ENCODE data around the gene MGAT3.
A peak's percentile ranks its signal among the peaks of the same experiment; 100 is the strongest.

MGAT3 gene

DNA sequence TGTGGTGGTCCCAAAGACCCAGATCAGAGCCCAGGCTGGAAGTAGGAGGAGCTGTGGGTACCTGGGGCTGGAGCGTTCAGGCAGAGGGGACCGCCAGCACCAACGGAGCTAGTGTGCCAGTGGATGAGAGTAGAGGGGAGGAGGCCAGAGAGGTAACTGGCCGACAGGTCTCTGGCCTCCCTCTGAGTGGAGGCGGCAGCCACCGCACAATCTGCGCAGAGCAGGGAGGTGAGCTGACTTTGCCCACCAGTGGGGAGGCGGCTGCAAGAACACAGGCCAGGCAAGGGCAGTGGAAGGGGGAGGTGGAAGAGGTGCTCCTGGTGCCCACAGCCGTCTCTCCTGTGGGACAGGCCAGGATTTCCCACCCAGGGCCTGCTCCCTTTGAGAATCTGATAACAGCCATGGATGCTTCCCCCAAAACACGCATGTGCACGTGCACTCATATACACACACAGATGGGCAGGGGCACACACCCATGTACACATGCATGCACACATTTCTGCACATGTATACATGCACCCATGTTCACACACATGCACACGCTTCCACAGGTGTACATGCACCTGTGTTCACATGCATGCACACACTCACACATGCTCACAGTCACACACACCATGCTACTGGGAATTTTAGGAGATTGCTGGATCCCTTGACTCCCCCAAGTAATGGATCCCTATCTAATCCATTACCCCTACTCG, 6.4 kb upstream of the MGAT3 start:
- DNase-seq (ENCODE audit: low spot score): no peak

DNA sequence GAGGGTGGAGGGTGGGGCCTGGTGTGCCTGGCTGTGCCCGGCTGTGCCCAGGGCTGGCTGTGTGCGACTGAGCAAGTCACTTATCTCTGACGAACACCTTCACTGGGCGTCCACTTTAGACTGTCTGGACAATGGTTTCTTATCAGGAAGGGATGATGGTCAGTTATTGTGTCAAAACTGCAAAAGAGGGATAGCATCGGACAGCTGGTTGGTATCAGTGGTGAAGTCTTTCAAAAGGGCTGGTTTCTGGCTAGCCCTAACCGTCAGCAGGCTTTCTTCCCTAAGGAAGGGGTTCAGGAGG, 4.1 kb upstream of the MGAT3 start:
- DNase-seq (ENCODE audit: low spot score): no peak

DNA sequence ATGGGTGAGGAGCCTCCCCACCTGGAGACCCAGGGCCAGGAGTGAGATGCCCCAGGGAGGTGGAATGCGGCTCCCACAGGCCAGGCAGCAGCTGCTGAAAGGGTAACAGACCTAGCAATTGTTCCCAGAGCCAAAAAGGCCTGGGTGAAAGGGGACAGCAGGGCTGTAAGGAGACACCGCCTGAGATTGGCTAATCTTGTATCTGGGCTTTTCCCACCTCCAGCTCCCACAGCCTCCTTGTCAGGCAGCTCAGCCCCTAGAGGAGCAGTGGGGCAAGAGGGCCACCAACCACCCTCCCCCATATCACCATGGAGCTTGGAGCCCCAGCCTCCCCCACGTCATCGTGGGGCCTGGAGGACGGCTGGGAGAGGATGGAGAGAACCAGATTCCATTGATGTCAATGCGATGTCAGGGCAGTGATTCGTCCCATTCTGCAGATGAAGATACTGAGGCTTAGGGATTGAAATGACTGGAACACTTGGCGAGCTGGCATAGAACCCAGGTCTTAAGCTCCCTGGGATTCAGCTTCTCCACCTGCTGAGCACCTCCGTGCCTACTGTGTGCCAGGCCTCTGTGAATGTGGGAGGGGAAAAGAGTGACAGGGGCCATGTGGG, 2.9 kb upstream of the MGAT3 start:
- no peak for DNase-seq (ENCODE audit: low spot score)

- no peak for DNase-seq (ENCODE audit: low spot score)
Measured at GRCh38 chr22:39454385-39454871, 2.4 kb upstream of the MGAT3 start.

DNA sequence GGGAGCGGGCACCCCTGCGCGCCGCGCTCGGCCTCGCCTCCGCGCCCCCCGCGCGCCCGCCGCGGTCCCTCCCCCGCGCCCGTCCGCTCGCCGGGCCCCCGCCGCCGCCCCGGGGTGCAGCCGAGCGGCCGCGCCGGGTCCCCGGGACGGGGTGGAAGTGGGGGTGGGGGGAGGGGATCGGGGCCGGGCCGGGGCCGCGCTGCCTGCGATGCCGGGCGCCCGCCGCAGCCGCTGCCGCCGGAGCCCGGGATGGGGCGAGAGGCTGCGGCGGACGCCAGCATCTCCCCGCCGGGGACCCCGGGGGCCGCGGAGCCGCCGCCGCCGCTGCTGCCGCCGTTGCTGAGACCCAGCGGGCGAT, 365 bp downstream of the MGAT3 start:
- DNase-seq (ENCODE audit: low spot score): peak; percentile 76

GRCh38 chr22:39457556-39458443, 988 bp downstream of the MGAT3 start:
- peak; percentile 51 for DNase-seq (ENCODE audit: low spot score)

DNA sequence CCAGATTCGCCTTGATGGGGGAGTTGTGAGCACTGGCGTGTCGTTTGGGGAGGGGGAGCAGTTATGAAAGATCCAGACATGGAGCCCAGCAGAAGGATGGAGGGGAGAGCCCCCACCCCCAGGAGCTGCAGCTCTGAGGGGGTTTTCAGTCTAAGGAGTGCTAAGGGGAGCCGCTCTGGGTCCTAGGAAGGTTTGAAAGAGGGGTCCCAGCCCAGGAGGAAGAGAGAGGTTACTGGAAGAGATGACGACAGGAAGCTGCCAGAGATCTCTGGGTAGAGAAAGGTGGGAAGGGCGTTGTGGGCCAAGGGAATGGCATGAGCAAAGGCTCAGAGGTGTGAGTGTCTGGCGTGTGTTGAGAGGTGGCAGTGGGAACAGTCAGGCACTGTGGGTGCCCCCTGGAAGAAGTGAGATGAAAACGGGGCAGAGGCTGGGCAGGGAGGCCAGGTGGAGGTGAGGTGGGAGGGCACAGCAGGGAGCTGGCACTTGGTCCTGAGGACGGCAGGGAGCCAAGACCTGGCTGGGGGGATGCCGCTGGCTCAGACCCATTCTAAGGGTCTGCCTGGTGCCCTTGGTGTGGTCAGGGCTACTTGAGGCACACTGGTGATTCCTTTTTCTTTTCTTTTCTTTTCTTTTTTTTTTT, 1.8 kb downstream of the MGAT3 start:
- DNase-seq (ENCODE audit: low spot score): no peak

DNA sequence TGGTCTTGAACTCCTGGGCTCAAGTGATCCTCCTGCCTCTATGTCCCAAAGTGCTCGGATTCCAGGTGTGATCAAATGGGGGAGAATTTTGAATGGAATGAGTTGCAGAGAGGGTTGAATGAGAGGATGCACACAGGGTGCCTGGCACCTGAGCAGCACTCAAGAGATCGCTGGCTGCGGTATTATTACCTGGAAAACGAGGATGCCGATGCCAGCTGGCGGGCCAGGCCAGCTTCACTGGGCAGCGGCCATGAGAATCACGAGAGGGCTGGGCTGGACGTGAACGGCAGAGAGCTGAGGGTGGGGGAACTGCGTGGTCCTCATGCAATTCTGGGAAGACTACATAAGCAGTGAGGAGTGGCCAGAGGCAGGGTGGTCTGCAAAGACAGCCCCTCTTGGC, 2.9 kb downstream of the MGAT3 start:
- DNase-seq (ENCODE audit: low spot score): no peak

DNA sequence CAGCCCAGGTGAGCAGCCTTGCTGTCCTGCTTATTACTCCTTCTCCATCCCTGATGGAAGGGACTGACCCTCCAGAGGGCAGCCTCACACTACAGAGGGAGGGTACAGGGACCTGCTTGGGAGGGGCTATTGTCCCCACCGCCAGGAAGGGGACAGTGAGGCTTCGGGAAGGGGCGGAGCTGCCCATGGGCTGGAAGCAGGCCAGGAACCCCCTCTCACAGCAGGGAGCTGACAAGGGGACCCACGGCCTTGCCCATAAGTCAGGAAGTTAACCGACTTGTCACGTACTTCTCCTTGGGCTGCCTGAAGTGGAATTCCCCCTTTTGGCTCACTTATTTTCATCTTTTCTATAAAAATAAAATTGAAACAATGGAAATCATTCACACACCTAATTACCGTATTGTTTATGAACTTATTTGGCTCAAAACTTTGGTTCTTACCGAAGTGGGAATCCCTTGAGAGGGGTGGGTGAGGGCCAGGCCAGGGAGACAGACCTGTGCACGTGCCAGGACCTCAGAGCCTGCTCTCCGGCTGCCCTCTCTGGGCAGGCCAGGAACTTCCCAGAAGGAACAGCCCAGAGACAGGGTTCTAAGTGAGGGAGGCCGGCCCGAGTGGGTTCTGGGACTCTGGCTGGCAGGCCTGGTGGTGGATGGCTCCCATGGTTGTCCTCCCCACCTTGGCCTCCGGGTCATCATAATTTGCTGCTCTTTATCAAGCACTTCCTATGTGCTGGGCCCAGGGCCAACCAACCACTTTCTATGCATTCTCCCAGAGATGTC, 5.8 kb downstream of the MGAT3 start:
- no peak for DNase-seq (ENCODE audit: low spot score)

DNA sequence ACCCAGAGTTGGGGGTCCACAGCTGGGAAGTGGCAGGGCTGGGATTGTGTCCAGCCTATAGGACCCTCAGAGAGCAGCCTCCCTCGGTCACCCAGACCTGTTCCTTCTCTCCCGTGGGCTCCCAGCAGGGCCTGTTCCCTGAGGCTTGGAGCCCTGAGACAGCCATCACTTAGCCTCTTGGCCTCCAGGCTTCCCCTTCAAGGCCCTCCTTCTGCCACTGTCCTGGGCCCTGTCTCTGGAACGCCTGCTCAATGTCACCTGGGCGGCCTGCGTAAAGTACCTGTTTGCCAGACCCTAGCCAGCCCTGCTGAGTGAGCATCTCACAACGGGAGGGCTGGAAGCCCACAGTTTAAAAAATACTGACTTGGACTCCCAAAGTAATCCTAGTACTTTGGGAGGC, 6.5 kb downstream of the MGAT3 start:
- no peak for DNase-seq (ENCODE audit: low spot score)

DNA sequence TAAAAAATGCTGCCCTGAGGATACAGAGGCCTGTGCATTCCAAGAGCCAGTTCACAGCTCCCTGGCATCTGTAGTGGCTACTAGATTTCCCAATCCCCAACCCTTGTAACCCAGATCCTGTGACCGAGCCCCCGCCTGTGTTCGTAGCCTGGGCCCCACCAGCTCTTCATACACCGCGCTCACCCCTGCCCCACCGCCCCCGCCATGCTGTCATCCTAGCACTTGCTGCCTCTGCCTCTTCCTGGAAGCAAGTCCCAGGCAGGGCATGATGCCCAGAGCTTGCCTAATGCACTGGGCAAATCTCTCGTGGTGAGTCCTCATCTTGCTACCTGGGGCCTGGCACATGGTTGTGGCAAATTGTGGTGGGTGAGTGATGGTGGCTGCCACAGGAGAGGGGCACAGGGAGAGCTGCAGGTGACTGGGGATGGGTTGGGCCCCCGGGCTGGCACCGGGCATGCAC, 7.1 kb downstream of the MGAT3 start:
- no peak for DNase-seq (ENCODE audit: low spot score)

- no peak for DNase-seq (ENCODE audit: low spot score)
Measured at GRCh38 chr22:39466228-39467006, 9.6 kb downstream of the MGAT3 start.

DNA sequence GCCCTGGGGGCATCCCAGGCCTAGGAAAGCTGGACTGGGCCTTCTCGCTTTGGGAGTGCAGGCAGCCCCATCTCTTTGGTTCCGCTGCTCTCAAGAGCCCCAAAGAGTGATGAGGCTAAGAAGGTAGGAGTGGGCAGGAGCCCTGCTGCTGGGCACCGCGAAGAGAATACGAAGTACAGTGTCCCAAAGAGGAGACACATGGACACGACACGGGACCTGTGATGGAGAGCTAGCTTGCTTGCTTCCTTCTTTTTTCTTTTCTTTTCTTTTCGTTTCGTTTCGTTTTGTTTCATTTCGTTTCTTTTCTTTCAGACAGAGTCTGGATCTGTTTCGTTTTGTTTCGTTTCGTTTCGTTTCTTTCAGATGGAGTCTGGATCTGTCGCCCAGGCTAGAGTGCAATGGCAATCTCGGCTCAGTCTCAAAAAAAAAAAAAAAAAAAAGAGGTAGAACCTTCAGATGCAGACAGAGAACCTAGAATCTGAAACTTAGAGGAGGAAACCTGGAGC, 10.6 kb downstream of the MGAT3 start:
- DNase-seq (ENCODE audit: low spot score): no peak

GRCh38 chr22:39468487-39469325, 11.9 kb downstream of the MGAT3 start:
- DNase-seq (ENCODE audit: low spot score): no peak

- DNase-seq (ENCODE audit: low spot score): no peak
Measured at GRCh38 chr22:39469326-39469680, 12.5 kb downstream of the MGAT3 start.

GRCh38 chr22:39469681-39470450, 13.1 kb downstream of the MGAT3 start:
- DNase-seq (ENCODE audit: low spot score): no peak

DNA sequence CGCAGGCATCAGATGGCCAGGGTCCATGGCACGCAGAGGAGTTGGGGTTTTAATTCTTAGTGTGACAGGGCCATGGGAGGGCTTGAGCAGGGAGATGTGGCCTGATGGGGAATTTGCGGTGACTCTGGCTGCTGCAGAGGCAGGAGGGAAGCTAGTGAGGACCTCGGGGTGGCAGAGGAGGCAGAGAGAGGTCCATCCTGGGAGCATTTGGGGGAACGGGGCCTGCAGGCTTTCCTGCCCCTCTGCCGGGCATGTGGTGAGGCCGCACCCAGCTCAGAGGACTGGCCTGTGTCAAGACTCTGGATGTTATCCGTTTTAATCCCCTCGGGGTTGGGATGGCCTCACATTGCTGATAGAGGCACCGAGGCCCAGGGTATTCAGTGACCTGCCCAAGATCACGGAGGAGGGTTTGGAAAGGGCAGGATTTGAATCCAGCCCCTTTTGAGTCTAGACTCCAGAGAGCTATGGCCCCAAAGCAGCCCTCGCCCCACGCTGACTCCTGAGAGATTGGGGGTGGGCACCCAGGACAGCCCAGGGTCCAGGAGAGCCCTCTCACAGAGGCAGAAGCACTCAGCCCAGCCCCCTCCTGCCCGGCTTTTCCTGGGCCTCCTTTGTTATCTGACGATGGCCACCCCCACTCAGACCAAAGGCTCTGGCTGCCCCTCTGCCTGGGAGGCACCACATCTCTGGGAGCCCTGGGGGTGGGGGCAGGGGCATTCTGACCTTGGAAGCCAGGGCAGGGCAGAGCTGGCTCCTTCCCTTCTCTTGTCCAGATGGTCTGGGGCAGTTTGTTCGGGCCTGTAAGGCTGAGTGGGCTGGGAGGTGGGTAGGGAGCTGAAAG, 13.9 kb downstream of the MGAT3 start:
- no peak for DNase-seq (ENCODE audit: low spot score)

All from germinal center (tissue), 1 donor.